A549 (cell line): ENCODE measurements around the gene BARX1.

Experiments used
- CHD4 ChIP-seq: fragments of 200-600 bp; sonication (generic); IDR thresholded peaks from 2 replicates; pipeline ENCODE4 v1.6.1; 2016; ENCODE audit warnings: antibody characterized with exemption, mild to moderate bottlenecking, borderline replicate concordance
- JUN ChIP-seq, 2 experiments: fragments of >200 bp; sonication (Bioruptor Twin); formaldehyde crosslinking; IDR thresholded peaks; 2 replicates in 1 of 2; 3 replicates in 1 of 2; pipeline ENCODE4 v1.6.1; 2016 to 2017
- KDM5A ChIP-seq: fragments of 200-600 bp; sonication (generic); IDR thresholded peaks from 2 replicates; pipeline ENCODE4 v1.6.1; 2016; ENCODE audit warnings: antibody characterized with exemption, mild to moderate bottlenecking
- PHF8 ChIP-seq: fragments of 200-600 bp; sonication (generic); IDR thresholded peaks from 2 replicates; pipeline ENCODE4 v1.6.1; 2016; ENCODE audit warnings: low read depth, mild to moderate bottlenecking, antibody characterized with exemption, moderate library complexity, borderline replicate concordance
- SMC3 ChIP-seq: fragments of >200 bp; sonication (Bioruptor Twin); formaldehyde crosslinking; IDR thresholded peaks from 3 replicates; pipeline ENCODE4 v1.6.1; 2018; ENCODE audit warnings: inconsistent platforms
- TF ChIP-seq, protein P1 (sequence below): fragments of >200 bp; sonication (Bioruptor Twin); formaldehyde crosslinking; IDR thresholded peaks from 3 replicates; pipeline ENCODE4 v1.5.1; 2016
- TF ChIP-seq, protein P2 (sequence below): IDR thresholded peaks from 2 replicates; pipeline ENCODE4 v1.6.1; 2012

DNA sequence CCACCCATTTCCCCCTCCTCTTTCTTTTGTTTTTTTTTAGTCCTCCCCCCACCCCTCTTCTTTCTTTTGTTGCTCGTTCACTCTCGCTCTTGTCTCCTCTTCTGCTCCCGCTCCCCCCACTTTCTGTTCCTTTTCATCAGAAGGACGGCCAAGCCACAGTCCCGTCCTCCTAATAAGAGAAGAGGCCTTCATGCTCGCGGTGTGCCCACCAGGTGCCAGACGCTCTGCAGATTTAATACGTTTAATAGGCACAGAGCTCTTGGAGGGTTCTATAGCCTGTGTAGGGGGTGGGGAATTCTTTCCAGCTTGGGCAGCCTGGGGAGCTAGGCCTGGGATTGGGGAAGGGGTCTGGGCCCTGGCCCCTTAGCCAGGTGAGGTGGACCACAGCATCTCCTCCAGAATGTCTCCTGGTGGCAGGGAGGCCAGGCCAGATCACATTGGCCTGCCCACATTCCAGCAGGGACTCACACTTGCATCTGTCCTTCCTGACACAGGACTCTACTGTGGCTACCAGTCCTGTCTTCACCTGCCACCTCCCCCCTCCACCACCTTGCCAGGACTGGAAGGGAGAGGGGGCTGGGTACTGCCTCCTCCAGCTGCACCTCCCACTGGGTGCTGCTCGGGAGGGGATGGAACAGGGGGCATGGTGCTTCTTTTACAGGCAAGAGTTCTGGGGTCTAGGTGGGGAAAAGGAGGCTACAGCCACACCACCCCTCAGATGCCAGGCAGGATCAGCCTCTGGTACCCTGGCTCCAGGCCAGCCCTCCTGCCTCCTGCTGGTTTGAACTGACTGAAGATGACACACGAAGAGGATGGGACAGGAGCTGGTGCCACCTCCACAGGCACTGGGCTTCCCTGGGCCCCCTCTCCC lies 6.1 kb upstream of the BARX1 start:
- TF ChIP-seq PHF8 = no peak
- TF ChIP-seq, protein P1, sequence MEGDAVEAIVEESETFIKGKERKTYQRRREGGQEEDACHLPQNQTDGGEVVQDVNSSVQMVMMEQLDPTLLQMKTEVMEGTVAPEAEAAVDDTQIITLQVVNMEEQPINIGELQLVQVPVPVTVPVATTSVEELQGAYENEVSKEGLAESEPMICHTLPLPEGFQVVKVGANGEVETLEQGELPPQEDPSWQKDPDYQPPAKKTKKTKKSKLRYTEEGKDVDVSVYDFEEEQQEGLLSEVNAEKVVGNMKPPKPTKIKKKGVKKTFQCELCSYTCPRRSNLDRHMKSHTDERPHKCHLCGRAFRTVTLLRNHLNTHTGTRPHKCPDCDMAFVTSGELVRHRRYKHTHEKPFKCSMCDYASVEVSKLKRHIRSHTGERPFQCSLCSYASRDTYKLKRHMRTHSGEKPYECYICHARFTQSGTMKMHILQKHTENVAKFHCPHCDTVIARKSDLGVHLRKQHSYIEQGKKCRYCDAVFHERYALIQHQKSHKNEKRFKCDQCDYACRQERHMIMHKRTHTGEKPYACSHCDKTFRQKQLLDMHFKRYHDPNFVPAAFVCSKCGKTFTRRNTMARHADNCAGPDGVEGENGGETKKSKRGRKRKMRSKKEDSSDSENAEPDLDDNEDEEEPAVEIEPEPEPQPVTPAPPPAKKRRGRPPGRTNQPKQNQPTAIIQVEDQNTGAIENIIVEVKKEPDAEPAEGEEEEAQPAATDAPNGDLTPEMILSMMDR = no peak
- no peak for TF ChIP-seq CHD4
- no peak for TF ChIP-seq KDM5A
- no peak for TF ChIP-seq SMC3
- TF ChIP-seq, protein P2, sequence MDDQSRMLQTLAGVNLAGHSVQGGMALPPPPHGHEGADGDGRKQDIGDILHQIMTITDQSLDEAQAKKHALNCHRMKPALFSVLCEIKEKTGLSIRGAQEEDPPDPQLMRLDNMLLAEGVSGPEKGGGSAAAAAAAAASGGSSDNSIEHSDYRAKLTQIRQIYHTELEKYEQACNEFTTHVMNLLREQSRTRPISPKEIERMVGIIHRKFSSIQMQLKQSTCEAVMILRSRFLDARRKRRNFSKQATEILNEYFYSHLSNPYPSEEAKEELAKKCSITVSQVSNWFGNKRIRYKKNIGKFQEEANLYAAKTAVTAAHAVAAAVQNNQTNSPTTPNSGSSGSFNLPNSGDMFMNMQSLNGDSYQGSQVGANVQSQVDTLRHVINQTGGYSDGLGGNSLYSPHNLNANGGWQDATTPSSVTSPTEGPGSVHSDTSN = no peak
- no peak for TF ChIP-seq JUN (IDR thresholded peaks at IDR 0.05)
